GM23338 (cell line): Measurements from ENCODE around the gene DTNBP1. TPM values are rescaled to one million over a fixed set of nuclear protein-coding genes. Genes with fewer than 3 reads are reported as not detected.

Experiments
- ATAC-seq: fragments of 200-7000 bp; cut with Tn5 transposase; 3 replicates; pipeline ENCODE4 v1.9.1; 2020
- DNase-seq: peaks from one replicate; pipeline ENCODE4 v3.0.0-alpha.2; 2015; ENCODE audit warnings: low spot score
- H2AFZ ChIP-seq: fragments of 200-600 bp; sonication (generic); 2 replicates; pipeline ENCODE4 v1.8.0; 2016; ENCODE audit warnings: antibody characterized with exemption, mild to moderate bottlenecking, moderate library complexity
- H3F3A ChIP-seq: fragments of 200-600 bp; sonication (generic); replicated peaks from 2 replicates; pipeline ENCODE4 v1.8.0; 2017; ENCODE audit warnings: antibody characterized with exemption, mixed run types, low read depth
- H3K27ac ChIP-seq: fragments of 200-600 bp; sonication (generic); 2 replicates; pipeline ENCODE4 v1.6.1; 2016; ENCODE audit warnings: low read depth
- H3K27me3 ChIP-seq: fragments of 200-600 bp; sonication (generic); 2 replicates; pipeline ENCODE4 v1.8.0; 2016; ENCODE audit warnings: mild to moderate bottlenecking, mixed run types, moderate library complexity; ENCODE audit not compliant: insufficient read depth
- H3K36me3 ChIP-seq: fragments of 200-600 bp; sonication (generic); 2 replicates; pipeline ENCODE4 v1.8.0; 2016; ENCODE audit warnings: mild to moderate bottlenecking; ENCODE audit not compliant: insufficient read depth
- H3K4me1 ChIP-seq: fragments of 200-600 bp; sonication (generic); 2 replicates; pipeline ENCODE4 v1.8.0; 2016; ENCODE audit warnings: mild to moderate bottlenecking, moderate library complexity; ENCODE audit not compliant: insufficient read depth
- H3K4me2 ChIP-seq: fragments of 200-600 bp; sonication (generic); 2 replicates; pipeline ENCODE4 v1.7.1; 2017; ENCODE audit warnings: mixed run types
- H3K4me3 ChIP-seq: fragments of 200-600 bp; sonication (generic); 2 replicates; pipeline ENCODE4 v1.6.1; 2016; ENCODE audit warnings: mixed run types
- H3K79me2 ChIP-seq: fragments of 200-600 bp; sonication (generic); replicated peaks from 2 replicates; pipeline ENCODE4 v1.8.0; 2017; ENCODE audit warnings: mild to moderate bottlenecking; ENCODE audit not compliant: insufficient read depth
- H3K9me2 ChIP-seq: fragments of 200-600 bp; sonication (generic); 2 replicates; pipeline ENCODE4 v1.8.0; 2017; ENCODE audit not compliant: insufficient read depth
- H4K20me1 ChIP-seq: fragments of 200-600 bp; sonication (generic); replicated peaks from 2 replicates; pipeline ENCODE4 v1.8.0; 2017; ENCODE audit warnings: mild to moderate bottlenecking; ENCODE audit not compliant: insufficient read depth
- H3K27ac Mint-ChIP-seq: 2 replicates; pipeline ENCODE4 v1.8.0; 2020; ENCODE audit warnings: inconsistent platforms, mild to moderate bottlenecking, moderate library complexity, mixed read lengths
- H3K27me3 Mint-ChIP-seq: 3 replicates; pipeline ENCODE4 v1.8.0; 2022; ENCODE audit warnings: low read depth, mild to moderate bottlenecking, moderate library complexity, mixed read lengths, inconsistent platforms; ENCODE audit not compliant: insufficient read depth, poor library complexity
- H3K36me3 Mint-ChIP-seq: 3 replicates; pipeline ENCODE4 v1.8.0; 2021; ENCODE audit warnings: low read depth, mild to moderate bottlenecking, inconsistent platforms, moderate library complexity, mixed read lengths
- H3K4me1 Mint-ChIP-seq: 3 replicates; pipeline ENCODE4 v1.8.0; 2020; ENCODE audit warnings: mild to moderate bottlenecking, inconsistent platforms, mixed read lengths
- H3K4me3 Mint-ChIP-seq: 3 replicates; pipeline ENCODE4 v1.8.0; 2021; ENCODE audit warnings: moderate library complexity, mild to moderate bottlenecking, inconsistent platforms, mixed read lengths
- H3K9me3 Mint-ChIP-seq: 3 replicates; pipeline ENCODE4 v1.8.0; 2020; ENCODE audit warnings: moderate library complexity, mild to moderate bottlenecking, inconsistent platforms, mixed read lengths
- CTCF ChIP-seq, 2 experiments: fragments of 200-600 bp in 1 of 2; sonication (generic) in 1 of 2; conservative IDR thresholded peaks; 2 replicates each; pipeline versions ENCODE4 v1.5.1 to v1.6.1; 2016 to 2017; ENCODE audit warnings: antibody characterized with exemption in 2 of 2, low read depth in 2 of 2, mild to moderate bottlenecking in 2 of 2, moderate library complexity in 1 of 2
- ETS1 ChIP-seq: IDR thresholded peaks from 2 replicates; pipeline ENCODE4 v1.6.1; 2016; ENCODE audit warnings: antibody characterized with exemption
- EZH2 ChIP-seq: fragments of 200-600 bp; sonication (generic); IDR thresholded peaks from one replicate; pipeline ENCODE4 v1.8.0; 2017; ENCODE audit warnings: antibody characterized with exemption, mild to moderate bottlenecking, low read depth; ENCODE audit not compliant: unreplicated experiment
- EZH2phosphoT487 ChIP-seq: fragments of 200-600 bp; sonication (generic); IDR thresholded peaks from one replicate; pipeline ENCODE4 v1.8.1; 2018; ENCODE audit warnings: antibody characterized with exemption; ENCODE audit not compliant: unreplicated experiment
- JUNB ChIP-seq: IDR thresholded peaks from one replicate; pipeline ENCODE4 v1.6.1; 2016; ENCODE audit warnings: antibody characterized with exemption; ENCODE audit not compliant: unreplicated experiment
- NANOG ChIP-seq: IDR thresholded peaks from 2 replicates; pipeline ENCODE4 v1.6.1; 2016; ENCODE audit warnings: antibody characterized with exemption, borderline replicate concordance
- POLR2AphosphoS5 ChIP-seq: IDR thresholded peaks from 2 replicates; pipeline ENCODE4 v1.6.1; 2016; ENCODE audit warnings: antibody characterized with exemption, low read depth
- REST ChIP-seq: IDR thresholded peaks from one replicate; pipeline ENCODE4 v1.6.1; 2018; ENCODE audit warnings: antibody characterized with exemption; ENCODE audit not compliant: unreplicated experiment
- STAT1 ChIP-seq: IDR thresholded peaks from one replicate; pipeline ENCODE4 v1.6.1; 2016; ENCODE audit warnings: antibody characterized with exemption; ENCODE audit not compliant: unreplicated experiment
- ZNF114 ChIP-seq: fragments of 250-450 bp; sonication (Bioruptor Pico); IDR thresholded peaks from 2 replicates; pipeline ENCODE4 v1.5.0; 2020; ENCODE audit warnings: mild to moderate bottlenecking, moderate library complexity
- ZNF331 ChIP-seq: fragments of 250-450 bp; sonication (Bioruptor Pico); IDR thresholded peaks from 2 replicates; pipeline ENCODE4 v1.5.0; 2020; ENCODE audit warnings: low read depth, mild to moderate bottlenecking, moderate library complexity
- ZNF462 ChIP-seq: fragments of 250-450 bp; sonication (Bioruptor Pico); IDR thresholded peaks from 2 replicates; pipeline ENCODE4 v1.5.0; 2020; ENCODE audit warnings: mild to moderate bottlenecking, moderate library complexity
- polyA plus RNA-seq: library from polyadenylated mRNA; unstranded; fragments of >200 nt; fragmentation: Nextera tagmentation; extraction: Ambion mirVana; gene quantifications from 2 replicates; pipeline ENCODE4 v1.2.1, GENCODE V29; 2016
- total RNA-seq: library from RNA; depleted of rRNA; stranded (reverse); fragments of >200 nt; shearing (Covaris generic); gene quantifications from 2 replicates; pipeline ENCODE4 v1.2.3, GENCODE V29; 2014

The DTNBP1 gene
- total and polyA plus RNA-seq, 2 experiments from 2014 or later = 12.1 to 20.1 TPM

- peaks cover 10% of the 10 kb centered on the region; the same call in 2 of the 3 replicates for H3K36me3 Mint-ChIP-seq
- Histone ChIP-seq H3F3A (no peaks in the 10 kb centered on the region), H3K27ac (no peak overlapping the region), H3K27me3 (no peaks in the 10 kb centered on the region), H2AFZ (no peak overlapping the region), H3K4me3 (no peak overlapping the region), H3K4me2 (no peak overlapping the region), H3K36me3 (no peaks in the 10 kb centered on the region), H3K9me2 (no peaks in the 10 kb centered on the region; the same call in 1 of the 2 replicates), H3K79me2 (no peaks in the 10 kb centered on the region), H4K20me1 (peaks cover 3% of the 10 kb centered on the region; the same call in 1 of the 2 replicates), H3K4me1 (no peaks in the 10 kb centered on the region)
- ATAC-seq = no peak
- H3K27me3 Mint-ChIP-seq = peaks cover 3% of the 10 kb centered on the region
- DNase-seq = no peak
- H3K9me3 Mint-ChIP-seq = peaks cover 12% of the 10 kb centered on the region; the same call in 2 of the 3 replicates
- H3K27ac Mint-ChIP-seq = no peak overlapping the region
- TF ChIP-seq NANOG = no peak
- no peak for TF ChIP-seq POLR2AphosphoS5
- no peak for TF ChIP-seq ETS1
- no peak for TF ChIP-seq ZNF331 (CRISPR knock-in tag)
- no peak for TF ChIP-seq REST
- TF ChIP-seq STAT1 = no peak
- no peak for TF ChIP-seq EZH2phosphoT487
- no peak for TF ChIP-seq JUNB
- no peak for TF ChIP-seq EZH2
- no peak for TF ChIP-seq CTCF (conservative IDR thresholded peaks at IDR 0.05; ENCODE audit: low read depth in 2 of 2)
- TF ChIP-seq ZNF114 (CRISPR knock-in tag) = no peak
- no peak for TF ChIP-seq ZNF462
- H3K4me1 Mint-ChIP-seq = no peaks in the 10 kb centered on the region
- no peak overlapping the region for H3K4me3 Mint-ChIP-seq
Observed at GRCh38 chr6:15538106-15538505, 124.7 kb downstream of the DTNBP1 start.
